ENCODE results near the gene UBE2E2.
A peak's percentile ranks its signal among the peaks of the same experiment; 100 is the strongest.

The UBE2E2 gene

GRCh38 chr3:23276913-23277658 lies 74.0 kb downstream of the UBE2E2 start:
- H3K27me3 ChIP-seq (replicated peaks; ENCODE audit: control insufficient read depth, insufficient read depth, low read length), result no peaks in the 10 kb centered on the region
- H3K9ac ChIP-seq (ENCODE audit: low read length), result no peak overlapping the region
- peaks cover 15% of the 10 kb centered on the region for H3K4me1 ChIP-seq (ENCODE audit: control insufficient read depth, insufficient read depth, low read length)
- no peaks in the 10 kb centered on the region for H3K9me3 ChIP-seq (ENCODE audit: control insufficient read depth, low read length)
- no peak for DNase-seq (ENCODE audit: low read depth)
- no peaks in the 10 kb centered on the region for H3K36me3 ChIP-seq (ENCODE audit: control insufficient read depth, insufficient read depth, low read length, severe bottlenecking)
- H3K4me3 ChIP-seq (ENCODE audit: low read length), result no peak overlapping the region

- peaks cover 15% of the 10 kb centered on the region for H3K4me1 ChIP-seq (ENCODE audit: control insufficient read depth, insufficient read depth, low read length)
- H3K4me3 ChIP-seq (ENCODE audit: low read length), result no peak overlapping the region
- no peak for DNase-seq (ENCODE audit: low read depth)
- no peaks in the 10 kb centered on the region for H3K27me3 ChIP-seq (replicated peaks; ENCODE audit: control insufficient read depth, insufficient read depth, low read length)
- no peak overlapping the region for H3K9ac ChIP-seq (ENCODE audit: low read length)
- no peaks in the 10 kb centered on the region for H3K36me3 ChIP-seq (ENCODE audit: control insufficient read depth, insufficient read depth, low read length, severe bottlenecking)
- no peaks in the 10 kb centered on the region for H3K9me3 ChIP-seq (ENCODE audit: control insufficient read depth, low read length)
These were observed 74.6 kb downstream of the UBE2E2 start for GRCh38 chr3:23277688-23278087.

DNA sequence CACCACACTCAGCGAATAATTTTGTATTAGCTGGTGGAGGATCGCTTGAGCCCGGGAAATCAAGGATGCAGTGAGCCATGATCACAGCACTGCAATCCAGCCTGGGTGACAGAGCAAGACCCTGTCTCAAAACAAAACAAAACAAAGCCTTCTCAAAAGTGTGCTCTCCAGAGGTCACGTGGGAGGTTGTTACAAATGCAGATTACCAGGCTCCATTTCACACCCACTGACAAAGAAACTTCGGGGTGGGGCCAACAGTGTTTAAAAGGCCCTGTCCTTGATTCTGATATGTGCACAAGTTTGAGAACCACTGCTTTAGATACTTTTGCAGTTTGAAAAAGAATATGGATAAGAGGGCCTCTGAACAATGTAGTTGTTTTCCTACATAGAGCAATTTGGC lies 80.5 kb downstream of the UBE2E2 start:
- no peak for DNase-seq (ENCODE audit: low read depth)
- peaks cover 6% of the 10 kb centered on the region for H3K4me1 ChIP-seq (ENCODE audit: control insufficient read depth, insufficient read depth, low read length)
- no peaks in the 10 kb centered on the region for H3K36me3 ChIP-seq (ENCODE audit: control insufficient read depth, insufficient read depth, low read length, severe bottlenecking)
- H3K27me3 ChIP-seq (replicated peaks; ENCODE audit: control insufficient read depth, insufficient read depth, low read length), result no peaks in the 10 kb centered on the region
- H3K4me3 ChIP-seq (ENCODE audit: low read length), result no peak overlapping the region
- H3K9me3 ChIP-seq (ENCODE audit: control insufficient read depth, low read length), result peaks cover 11% of the 10 kb centered on the region
- H3K9ac ChIP-seq (ENCODE audit: low read length), result no peak overlapping the region

DNA sequence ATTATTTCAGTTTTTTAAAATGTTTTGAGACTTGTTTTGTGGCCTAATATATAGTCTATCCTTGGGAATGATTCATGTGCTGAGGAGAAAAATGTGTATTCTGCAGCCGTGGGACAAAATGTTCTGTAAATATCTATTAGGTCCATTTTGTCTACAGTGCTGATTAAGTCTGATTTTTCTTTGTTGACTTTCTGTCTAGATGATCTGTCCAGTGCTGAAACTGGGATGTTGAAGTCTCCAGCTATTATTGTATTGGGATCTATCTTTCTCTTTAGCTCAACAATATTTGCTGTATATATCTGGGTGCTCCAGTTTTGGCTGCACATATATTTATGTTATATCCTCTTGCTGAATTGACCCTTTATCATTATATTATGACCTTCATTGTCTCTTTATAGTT lies 85.2 kb downstream of the UBE2E2 start:
- no peaks in the 10 kb centered on the region for H3K4me1 ChIP-seq (ENCODE audit: control insufficient read depth, insufficient read depth, low read length)
- no peaks in the 10 kb centered on the region for H3K27me3 ChIP-seq (replicated peaks; ENCODE audit: control insufficient read depth, insufficient read depth, low read length)
- H3K4me3 ChIP-seq (ENCODE audit: low read length), result no peak overlapping the region
- no peaks in the 10 kb centered on the region for H3K36me3 ChIP-seq (ENCODE audit: control insufficient read depth, insufficient read depth, low read length, severe bottlenecking)
- peak; percentile 22 for DNase-seq (ENCODE audit: low read depth)
- H3K9me3 ChIP-seq (ENCODE audit: control insufficient read depth, low read length), result peaks cover 11% of the 10 kb centered on the region
- no peak overlapping the region for H3K9ac ChIP-seq (ENCODE audit: low read length)

DNA sequence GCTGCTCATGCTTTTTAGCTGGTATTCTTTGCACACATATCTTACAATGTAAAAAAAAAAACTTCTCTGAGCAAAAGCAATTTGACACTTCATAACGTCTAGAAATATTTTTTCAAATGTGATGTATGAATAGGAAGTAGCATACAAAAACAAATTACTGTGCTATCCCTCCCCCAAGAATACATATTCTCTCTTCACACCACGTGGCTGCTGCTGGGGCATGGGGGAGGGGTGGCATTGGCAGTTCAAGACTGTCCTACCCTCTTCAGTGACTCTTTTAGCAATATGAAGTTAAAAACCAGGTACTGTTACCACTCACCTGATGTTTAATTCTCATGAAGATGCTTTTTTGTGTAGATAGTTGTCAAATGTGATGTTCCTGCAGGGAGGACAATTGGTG lies 85.6 kb downstream of the UBE2E2 start:
- Histone ChIP-seq H3K27me3 (replicated peaks; ENCODE audit: control insufficient read depth, insufficient read depth, low read length) (no peaks in the 10 kb centered on the region), H3K4me1 (ENCODE audit: control insufficient read depth, insufficient read depth, low read length) (no peaks in the 10 kb centered on the region), H3K36me3 (ENCODE audit: control insufficient read depth, insufficient read depth, low read length, severe bottlenecking) (no peaks in the 10 kb centered on the region), H3K9ac (ENCODE audit: low read length) (no peak overlapping the region), H3K4me3 (ENCODE audit: low read length) (no peak overlapping the region), H3K9me3 (ENCODE audit: control insufficient read depth, low read length) (peaks cover 11% of the 10 kb centered on the region)
- DNase-seq (ENCODE audit: low read depth), result no peak

DNA sequence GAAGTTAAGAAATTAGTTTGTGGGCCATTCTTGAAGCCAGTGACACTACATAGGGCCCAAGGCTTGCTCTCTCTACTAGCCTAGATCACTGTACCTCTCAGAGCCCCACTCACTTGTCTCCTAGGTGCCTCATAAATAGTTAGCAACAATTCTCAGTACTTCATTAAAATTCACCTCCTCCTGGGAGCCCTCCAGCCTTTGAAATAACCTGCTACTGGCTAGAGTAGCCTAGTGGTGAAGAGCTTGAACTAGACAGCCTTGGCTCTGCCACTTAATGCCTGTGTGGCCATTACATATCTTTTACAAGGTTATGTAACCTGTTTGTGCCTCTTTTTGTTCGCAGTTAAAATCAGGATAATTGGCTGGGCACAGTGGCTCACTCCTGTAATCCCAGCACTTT lies 89.3 kb downstream of the UBE2E2 start:
- no peaks in the 10 kb centered on the region for H3K36me3 ChIP-seq (ENCODE audit: control insufficient read depth, insufficient read depth, low read length, severe bottlenecking)
- no peak overlapping the region for H3K9ac ChIP-seq (ENCODE audit: low read length)
- no peak for DNase-seq (ENCODE audit: low read depth)
- no peaks in the 10 kb centered on the region for H3K4me1 ChIP-seq (ENCODE audit: control insufficient read depth, insufficient read depth, low read length)
- no peaks in the 10 kb centered on the region for H3K27me3 ChIP-seq (replicated peaks; ENCODE audit: control insufficient read depth, insufficient read depth, low read length)
- peaks cover 5% of the 10 kb centered on the region for H3K9me3 ChIP-seq (ENCODE audit: control insufficient read depth, low read length)
- H3K4me3 ChIP-seq (ENCODE audit: low read length), result no peak overlapping the region

DNA sequence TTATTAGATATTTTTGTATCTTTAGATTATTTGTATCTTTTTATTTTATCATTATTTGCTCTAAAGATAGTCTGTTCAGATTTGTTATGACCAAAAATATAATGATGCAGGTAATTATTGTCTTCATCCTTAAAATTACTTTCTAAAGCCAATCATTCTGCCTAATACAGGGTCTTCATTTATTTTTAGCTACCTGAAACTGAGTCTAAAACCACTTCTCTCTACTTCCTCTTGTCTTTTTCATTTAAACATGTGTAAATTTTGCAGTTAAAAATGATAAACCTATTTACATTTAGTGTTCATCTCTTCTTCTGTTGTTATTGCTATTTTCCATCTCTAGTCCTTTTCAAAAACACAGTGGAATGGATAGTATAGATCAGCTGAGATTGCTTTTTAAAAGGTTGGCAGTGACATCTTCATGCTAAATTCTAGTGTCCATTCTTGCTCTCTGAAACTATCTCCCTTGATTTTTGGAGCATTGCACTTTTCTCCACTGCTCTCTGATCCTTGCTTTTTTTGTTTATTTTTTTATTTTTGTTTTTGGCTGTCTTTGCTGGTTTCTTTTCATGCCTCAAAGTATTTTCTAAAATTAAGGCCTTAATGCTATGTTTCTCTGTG lies 91.8 kb downstream of the UBE2E2 start:
- H3K4me3 ChIP-seq (ENCODE audit: low read length), result no peak overlapping the region
- no peak for DNase-seq (ENCODE audit: low read depth)
- H3K9me3 ChIP-seq (ENCODE audit: control insufficient read depth, low read length), result no peaks in the 10 kb centered on the region
- H3K36me3 ChIP-seq (ENCODE audit: control insufficient read depth, insufficient read depth, low read length, severe bottlenecking), result no peaks in the 10 kb centered on the region
- H3K9ac ChIP-seq (ENCODE audit: low read length), result no peak overlapping the region
- H3K27me3 ChIP-seq (replicated peaks; ENCODE audit: control insufficient read depth, insufficient read depth, low read length), result no peaks in the 10 kb centered on the region
- no peaks in the 10 kb centered on the region for H3K4me1 ChIP-seq (ENCODE audit: control insufficient read depth, insufficient read depth, low read length)

DNA sequence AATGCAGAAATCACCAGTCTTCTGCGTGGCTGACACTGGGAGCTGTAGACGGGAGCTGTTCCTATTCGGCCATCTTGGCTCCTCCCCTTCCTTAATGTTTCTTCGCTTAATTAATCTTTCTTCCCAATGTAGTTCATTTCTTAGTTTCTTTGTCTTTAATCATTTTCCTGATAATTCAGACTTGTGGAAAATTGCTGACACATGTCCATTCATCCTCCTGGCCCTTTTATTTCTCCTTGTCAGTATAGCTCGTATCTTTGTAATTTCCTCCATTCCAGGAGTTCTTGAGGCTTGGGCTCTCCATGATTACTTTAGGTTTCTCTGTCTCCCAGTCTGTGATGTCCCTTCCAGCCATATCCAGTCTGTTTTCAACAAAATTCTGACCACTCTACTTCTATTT lies 98.7 kb downstream of the UBE2E2 start:
- no peak overlapping the region for H3K9ac ChIP-seq (ENCODE audit: low read length)
- H3K4me1 ChIP-seq (ENCODE audit: control insufficient read depth, insufficient read depth, low read length), result peaks cover 30% of the 10 kb centered on the region
- no peaks in the 10 kb centered on the region for H3K27me3 ChIP-seq (replicated peaks; ENCODE audit: control insufficient read depth, insufficient read depth, low read length)
- no peak for DNase-seq (ENCODE audit: low read depth)
- H3K36me3 ChIP-seq (ENCODE audit: control insufficient read depth, insufficient read depth, low read length, severe bottlenecking), result no peaks in the 10 kb centered on the region
- H3K9me3 ChIP-seq (ENCODE audit: control insufficient read depth, low read length), result no peaks in the 10 kb centered on the region
- H3K4me3 ChIP-seq (ENCODE audit: low read length), result no peak overlapping the region

DNA sequence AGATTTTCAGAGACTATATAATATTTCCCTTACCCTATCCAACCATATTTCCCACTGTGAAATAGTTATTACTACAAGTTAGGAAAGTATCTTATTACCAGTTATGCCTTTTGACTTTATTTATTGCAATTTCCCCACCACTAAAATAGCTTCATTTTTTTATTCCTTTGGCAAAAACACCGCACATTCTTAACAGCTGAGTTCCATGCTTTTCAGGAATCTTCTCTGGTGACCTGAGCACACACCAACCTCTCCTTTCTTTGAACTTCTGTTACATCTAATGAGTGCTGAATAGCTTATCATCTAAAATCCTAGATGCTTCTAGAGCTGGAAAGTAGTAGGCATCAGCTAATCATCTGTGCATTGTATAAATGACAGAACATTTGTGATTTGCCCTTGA lies 99.1 kb downstream of the UBE2E2 start:
- H3K9ac ChIP-seq (ENCODE audit: low read length), result no peak overlapping the region
- peak; percentile 11 for DNase-seq (ENCODE audit: low read depth)
- H3K4me1 ChIP-seq (ENCODE audit: control insufficient read depth, insufficient read depth, low read length), result peaks cover 30% of the 10 kb centered on the region
- H3K36me3 ChIP-seq (ENCODE audit: control insufficient read depth, insufficient read depth, low read length, severe bottlenecking), result no peaks in the 10 kb centered on the region
- no peaks in the 10 kb centered on the region for H3K27me3 ChIP-seq (replicated peaks; ENCODE audit: control insufficient read depth, insufficient read depth, low read length)
- no peaks in the 10 kb centered on the region for H3K9me3 ChIP-seq (ENCODE audit: control insufficient read depth, low read length)
- no peak overlapping the region for H3K4me3 ChIP-seq (ENCODE audit: low read length)

- no peak for DNase-seq (ENCODE audit: low read depth)
- Histone ChIP-seq H3K27me3 (replicated peaks; ENCODE audit: control insufficient read depth, insufficient read depth, low read length) (no peaks in the 10 kb centered on the region), H3K9ac (ENCODE audit: low read length) (no peak overlapping the region), H3K4me3 (ENCODE audit: low read length) (no peak overlapping the region), H3K4me1 (ENCODE audit: control insufficient read depth, insufficient read depth, low read length) (peaks cover 30% of the 10 kb centered on the region), H3K36me3 (ENCODE audit: control insufficient read depth, insufficient read depth, low read length, severe bottlenecking) (no peaks in the 10 kb centered on the region), H3K9me3 (ENCODE audit: control insufficient read depth, low read length) (no peaks in the 10 kb centered on the region)
These were observed 100.6 kb downstream of the UBE2E2 start for GRCh38 chr3:23303601-23304217.

DNA sequence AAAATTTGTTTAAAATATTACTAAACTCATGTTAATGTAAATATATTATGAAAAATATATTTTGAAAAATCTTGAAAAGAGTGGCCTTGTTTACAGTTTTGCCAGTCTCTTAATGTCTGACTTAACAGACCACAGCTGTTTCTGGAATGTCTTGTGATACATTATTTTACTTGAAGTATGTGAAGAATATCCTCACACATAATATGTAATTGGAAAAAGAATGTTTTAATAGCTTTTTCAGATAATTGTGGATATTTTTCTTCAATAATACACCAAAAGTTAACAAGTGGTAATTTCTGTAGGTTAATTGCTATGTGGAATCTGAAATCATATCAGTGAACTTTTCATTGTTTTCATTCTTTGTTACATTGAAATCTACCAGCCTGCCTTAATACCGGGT lies 101.3 kb downstream of the UBE2E2 start:
- Histone ChIP-seq H3K9ac (ENCODE audit: low read length) (no peak overlapping the region), H3K4me1 (ENCODE audit: control insufficient read depth, insufficient read depth, low read length) (peaks cover 30% of the 10 kb centered on the region), H3K9me3 (ENCODE audit: control insufficient read depth, low read length) (no peaks in the 10 kb centered on the region), H3K36me3 (ENCODE audit: control insufficient read depth, insufficient read depth, low read length, severe bottlenecking) (no peaks in the 10 kb centered on the region), H3K4me3 (ENCODE audit: low read length) (no peak overlapping the region), H3K27me3 (replicated peaks; ENCODE audit: control insufficient read depth, insufficient read depth, low read length) (no peaks in the 10 kb centered on the region)
- peak; percentile 55 for DNase-seq (ENCODE audit: low read depth)

Measured in adipocyte (in vitro differentiated cells).